Muscle layer of colon (tissue), 2 donors: ENCODE measurements around the gene TNFAIP8L2.

Experiments
- H3K27ac ChIP-seq: one replicate; pipeline ENCODE4 v1.7.0; 2013; ENCODE audit warnings: low read depth, mild to moderate bottlenecking, low read length, moderate library complexity
- H3K27me3 ChIP-seq, 2 donors: one replicate each; pipeline ENCODE4 v1.7.0; 2013; ENCODE audit warnings: low read length in 2 of 2, mild to moderate bottlenecking in 2 of 2; ENCODE audit not compliant: insufficient read depth in 2 of 2, control insufficient read depth in 1 of 2
- H3K36me3 ChIP-seq: one replicate; pipeline ENCODE4 v1.7.0; 2013; ENCODE audit warnings: mild to moderate bottlenecking, low read length; ENCODE audit not compliant: insufficient read depth
- H3K4me1 ChIP-seq: one replicate; pipeline ENCODE4 v1.7.0; 2013; ENCODE audit warnings: mild to moderate bottlenecking, low read length; ENCODE audit not compliant: insufficient read depth
- H3K4me3 ChIP-seq, 2 donors: one replicate each; pipeline ENCODE4 v1.7.0; 2013; ENCODE audit warnings: low read length in 2 of 2, low read depth in 1 of 2, mild to moderate bottlenecking in 1 of 2, moderate library complexity in 1 of 2
- H3K9ac ChIP-seq: one replicate; pipeline ENCODE4 v1.7.0; 2013; ENCODE audit warnings: low read length
- H3K9me3 ChIP-seq: one replicate; pipeline ENCODE4 v1.7.0; 2013; ENCODE audit warnings: mild to moderate bottlenecking, low read length
- donor health status: abdominal sarcoma.
- donor health status: Adenocarcinoma of cecum.

TNFAIP8L2 gene

GRCh38 chr1:151147132-151147503 lies 9.3 kb upstream of the TNFAIP8L2 start:
- no peaks in the 10 kb centered on the region for H3K36me3 ChIP-seq
- peaks cover 30% of the 10 kb centered on the region for H3K4me1 ChIP-seq
- H3K9ac ChIP-seq, result peak overlapping the region; percentile 75
- H3K27me3 ChIP-seq, result no peaks in the 10 kb centered on the region
- H3K4me3 ChIP-seq, result peak overlapping the region; percentile 85 to 97
- H3K27ac ChIP-seq, result peak overlapping the region; percentile 80
- no peaks in the 10 kb centered on the region for H3K9me3 ChIP-seq

- no peaks in the 10 kb centered on the region for H3K27me3 ChIP-seq
- H3K9me3 ChIP-seq, result no peaks in the 10 kb centered on the region
- peaks cover 30% of the 10 kb centered on the region for H3K4me1 ChIP-seq
- H3K27ac ChIP-seq, result peak overlapping the region; percentile 80
- H3K36me3 ChIP-seq, result no peaks in the 10 kb centered on the region
- H3K4me3 ChIP-seq, result peak overlapping the region in 1 of 2 donors; percentile 97
- H3K9ac ChIP-seq, result peak overlapping the region; percentile 75
Measured at GRCh38 chr1:151147665-151148064, 8.8 kb upstream of the TNFAIP8L2 start.

GRCh38 chr1:151157067-151157531 lies 650 bp downstream of the TNFAIP8L2 start:
- Histone ChIP-seq H3K27ac (no peak overlapping the region), H3K9ac (no peak overlapping the region), H3K4me3 (no peak overlapping the region), H3K27me3 (no peaks in the 10 kb centered on the region), H3K4me1 (peaks cover 9% of the 10 kb centered on the region), H3K9me3 (no peaks in the 10 kb centered on the region), H3K36me3 (peaks cover 45% of the 10 kb centered on the region)

GRCh38 chr1:151158326-151158725 lies 1.9 kb downstream of the TNFAIP8L2 start:
- Histone ChIP-seq H3K9ac (no peak overlapping the region), H3K4me1 (peaks cover 9% of the 10 kb centered on the region), H3K27ac (no peak overlapping the region), H3K9me3 (no peaks in the 10 kb centered on the region), H3K4me3 (no peak overlapping the region), H3K27me3 (no peaks in the 10 kb centered on the region), H3K36me3 (peaks cover 45% of the 10 kb centered on the region)

- no peak overlapping the region for H3K9ac ChIP-seq
- H3K4me3 ChIP-seq, result no peak overlapping the region
- H3K4me1 ChIP-seq, result peaks cover 11% of the 10 kb centered on the region
- no peaks in the 10 kb centered on the region for H3K9me3 ChIP-seq
- H3K36me3 ChIP-seq, result peaks cover 45% of the 10 kb centered on the region
- H3K27ac ChIP-seq, result no peak overlapping the region
- H3K27me3 ChIP-seq, result no peaks in the 10 kb centered on the region
Measured at GRCh38 chr1:151158751-151159251, 2.4 kb downstream of the TNFAIP8L2 start.

GRCh38 chr1:151159373-151159772 lies 2.9 kb downstream of the TNFAIP8L2 start:
- Histone ChIP-seq H3K36me3 (peaks cover 45% of the 10 kb centered on the region), H3K4me1 (peaks cover 16% of the 10 kb centered on the region), H3K9ac (no peak overlapping the region), H3K4me3 (no peak overlapping the region), H3K9me3 (no peaks in the 10 kb centered on the region), H3K27me3 (no peaks in the 10 kb centered on the region), H3K27ac (peak overlapping the region; percentile 25)

GRCh38 chr1:151164732-151165280 lies 8.4 kb downstream of the TNFAIP8L2 start:
- H3K4me1 ChIP-seq, result peaks cover 26% of the 10 kb centered on the region
- peaks cover 39% of the 10 kb centered on the region for H3K36me3 ChIP-seq
- H3K9ac ChIP-seq, result peak overlapping the region; percentile 82
- H3K27ac ChIP-seq, result peak overlapping the region; percentile 98
- no peaks in the 10 kb centered on the region for H3K9me3 ChIP-seq
- no peaks in the 10 kb centered on the region for H3K27me3 ChIP-seq
- peak overlapping the region; percentile 58 to 92 for H3K4me3 ChIP-seq

GRCh38 chr1:151165281-151165737 lies 8.9 kb downstream of the TNFAIP8L2 start:
- peak overlapping the region; percentile 98 for H3K27ac ChIP-seq
- no peaks in the 10 kb centered on the region for H3K9me3 ChIP-seq
- H3K4me3 ChIP-seq, result peak overlapping the region; percentile 58 to 92
- H3K9ac ChIP-seq, result peak overlapping the region; percentile 82
- H3K36me3 ChIP-seq, result peaks cover 36% of the 10 kb centered on the region
- H3K27me3 ChIP-seq, result no peaks in the 10 kb centered on the region
- peaks cover 26% of the 10 kb centered on the region for H3K4me1 ChIP-seq

GRCh38 chr1:151165738-151166504 lies 9.5 kb downstream of the TNFAIP8L2 start, which contains the start of the genes LYSMD1 and SCNM1:
Gene LYSMD1, minus strand, starts transcription at chr1:151165902. Its CDS starts 644 bp downstream, at chr1:151165258.
Gene SCNM1, plus strand, starts transcription at chr1:151166144. Its CDS starts 9 bp downstream, at chr1:151166153.
- H3K9me3 ChIP-seq, result no peaks in the 10 kb centered on the region
- peak within 1 kb of the TSS; percentile 80 to 92 for H3K4me3 ChIP-seq
- H3K27ac ChIP-seq, result peak within 1 kb of the TSS; percentile 98
- peaks cover 31% of the 10 kb centered on the region for H3K36me3 ChIP-seq
- H3K4me1 ChIP-seq, result peaks cover 22% of the 10 kb centered on the region
- no peaks in the 10 kb centered on the region for H3K27me3 ChIP-seq
- H3K9ac ChIP-seq, result peak within 1 kb of the TSS; percentile 82

GRCh38 chr1:151166505-151166956 lies 10.1 kb downstream of the TNFAIP8L2 start:
- peak overlapping the region; percentile 66 for H3K9ac ChIP-seq
- peak overlapping the region; percentile 80 to 92 for H3K4me3 ChIP-seq
- peaks cover 22% of the 10 kb centered on the region for H3K4me1 ChIP-seq
- peak overlapping the region; percentile 83 for H3K27ac ChIP-seq
- H3K36me3 ChIP-seq, result peaks cover 26% of the 10 kb centered on the region
- H3K9me3 ChIP-seq, result no peaks in the 10 kb centered on the region
- H3K27me3 ChIP-seq, result no peaks in the 10 kb centered on the region

GRCh38 chr1:151167116-151167515 lies 10.7 kb downstream of the TNFAIP8L2 start:
- Histone ChIP-seq H3K27ac (no peak overlapping the region), H3K27me3 (no peaks in the 10 kb centered on the region), H3K36me3 (peaks cover 21% of the 10 kb centered on the region), H3K9me3 (no peaks in the 10 kb centered on the region), H3K4me3 (peak overlapping the region in 1 of 2 donors; percentile 92), H3K4me1 (peaks cover 22% of the 10 kb centered on the region), H3K9ac (no peak overlapping the region)
